PC-3 (cell line): ENCODE results near the gene FAM9C. TPM values are rescaled to one million over a fixed set of nuclear protein-coding genes. Genes with fewer than 3 reads are reported as not detected.

Experiments
- ATAC-seq: fragments of 200-7000 bp; cut with Tn5 transposase; 2 replicates; pipeline ENCODE4 v1.9.1; 2020; ENCODE audit warnings: mild to moderate bottlenecking, moderate library complexity
- BruUV-seq: library from RNA; stranded (reverse); fragments of 400-500 nt; replicated peaks from 2 replicates; lab custom pipeline; 2021; lab: Mats Ljungman, UMichigan
- CTCF ChIA-PET: fragments of 300-600 bp; sonication (Branson Sonifier 250); formaldehyde crosslinking; loops from one replicate; lab custom pipeline; 2022; ENCODE audit warnings: antibody characterized with exemption; lab: Charles Lee
- POLR2A ChIA-PET: fragments of 300-600 bp; sonication (Branson Sonifier 250); formaldehyde crosslinking; loops from one replicate; lab custom pipeline; 2022; ENCODE audit warnings: antibody characterized with exemption; ENCODE audit not compliant: unreplicated experiment; lab: Charles Lee
- DNase-seq: peaks from one replicate; pipeline ENCODE4 v3.0.0-alpha.2; 2015
- H2AFZ ChIP-seq: fragments of 300-600 bp; sonication (generic); 2 replicates; pipeline ENCODE4 v1.6.0; 2016; ENCODE audit warnings: antibody characterized with exemption, low read length
- H3F3A ChIP-seq: fragments of 300-600 bp; sonication (generic); one replicate; pipeline ENCODE4 v1.6.0; 2017; ENCODE audit warnings: antibody characterized with exemption, low read length, control low read depth, mild to moderate bottlenecking; ENCODE audit not compliant: unreplicated experiment
- H3K27ac ChIP-seq: fragments of 300-600 bp; sonication (generic); 2 replicates; pipeline ENCODE4 v1.5.1; 2016; ENCODE audit warnings: mild to moderate bottlenecking, low read length
- H3K27me3 ChIP-seq: fragments of 300-600 bp; sonication (generic); 2 replicates; pipeline ENCODE4 v1.6.1; 2016; ENCODE audit warnings: low read length, mixed read lengths
- H3K36me3 ChIP-seq: fragments of 300-600 bp; sonication (generic); 2 replicates; pipeline ENCODE4 v1.6.1; 2016; ENCODE audit warnings: low read depth, mixed run types, low read length, mixed read lengths
- H3K4me1 ChIP-seq: fragments of 300-600 bp; sonication (generic); 2 replicates; pipeline ENCODE4 v1.5.1; 2016; ENCODE audit warnings: low read length; ENCODE audit not compliant: insufficient read depth
- H3K4me2 ChIP-seq: fragments of 300-600 bp; sonication (generic); 2 replicates; pipeline ENCODE4 v1.6.0; 2016; ENCODE audit warnings: low read length
- H3K4me3 ChIP-seq: fragments of 300-600 bp; sonication (generic); 2 replicates; pipeline ENCODE4 v1.5.1; 2016; ENCODE audit warnings: mild to moderate bottlenecking, low read length, mixed read lengths
- H3K79me2 ChIP-seq: fragments of 300-600 bp; sonication (generic); 2 replicates; pipeline ENCODE4 v1.6.1; 2017; ENCODE audit warnings: low read length, mixed read lengths
- H3K9ac ChIP-seq: fragments of 300-600 bp; sonication (generic); 2 replicates; pipeline ENCODE4 v1.6.0; 2016; ENCODE audit warnings: mild to moderate bottlenecking, low read length
- H3K9me2 ChIP-seq: fragments of 300-600 bp; sonication (generic); replicated peaks from 2 replicates; pipeline ENCODE4 v1.6.1; 2016; ENCODE audit warnings: mixed run types, low read length, mixed read lengths
- H3K9me3 ChIP-seq: fragments of 300-600 bp; sonication (generic); 2 replicates; pipeline ENCODE4 v1.6.1; 2016; ENCODE audit warnings: low read length, mixed read lengths
- H4K20me1 ChIP-seq: fragments of 300-600 bp; sonication (generic); 2 replicates; pipeline ENCODE4 v1.6.1; 2016; ENCODE audit warnings: low read length, mixed read lengths
- CTCF ChIP-seq: fragments of 300-600 bp; sonication (generic); conservative IDR thresholded peaks from 2 replicates; pipeline ENCODE4 v1.5.1; 2017; ENCODE audit warnings: antibody characterized with exemption, low read depth, mild to moderate bottlenecking, low read length
- EZH2 ChIP-seq: fragments of 300-600 bp; sonication (generic); IDR thresholded peaks from one replicate; pipeline ENCODE4 v1.6.1; 2017; ENCODE audit warnings: antibody characterized with exemption, mild to moderate bottlenecking, low read length; ENCODE audit not compliant: unreplicated experiment
- EZH2phosphoT487 ChIP-seq: fragments of 300-600 bp; sonication (generic); IDR thresholded peaks from 2 replicates; pipeline ENCODE4 v1.6.1; 2018; ENCODE audit warnings: mild to moderate bottlenecking, antibody characterized with exemption, low read length, borderline replicate concordance
- intact Hi-C: fragments of 100-400 bp; cut with micrococcal nuclease; formaldehyde crosslinking; loops from 2 replicates; pipeline ENCODE4 v1.9.0; 2023
- total RNA-seq: library from RNA; depleted of rRNA; stranded (reverse); fragments of >200 nt; gene quantifications from 2 replicates; pipeline ENCODE4 v1.2.3, GENCODE V29; 2014

Gene FAM9C
- total RNA-seq, 1 experiment from 2014 or later: not detected

GRCh38 chrX:13076176-13076961, 31.9 kb upstream of the FAM9C start:
- BruUV-seq: no TSS peak
- CTCF ChIA-PET: no interaction called here

GRCh38 chrX:13074297-13075262, 30.2 kb upstream of the FAM9C start:
- H3K9ac ChIP-seq: no peak overlapping the region
- no peaks in the 10 kb centered on the region for H3K27me3 ChIP-seq
- no peaks in the 10 kb centered on the region for H4K20me1 ChIP-seq
- intact Hi-C loops: no loop called here
- CTCF ChIA-PET: no interaction called here
- H3K4me3 ChIP-seq: no peak overlapping the region
- no peaks in the 10 kb centered on the region for H3K9me3 ChIP-seq
- H3K36me3 ChIP-seq: no peaks in the 10 kb centered on the region
- no peak overlapping the region for H2AFZ ChIP-seq
- POLR2A ChIA-PET: interaction anchor here (0.6 kb wide), 1 partner anchor 1042 kb away, joined by 4 read pairs; no protein-coding TSS in a partner anchor
- H3K9me2 ChIP-seq: no peaks in the 10 kb centered on the region
- no peak overlapping the region for H3K27ac ChIP-seq
- no TSS peak for BruUV-seq
- no peaks in the 10 kb centered on the region for H3F3A ChIP-seq
- no peak for ATAC-seq
- no peaks in the 10 kb centered on the region for H3K79me2 ChIP-seq
- TF ChIP-seq EZH2phosphoT487: no peak
- no peak for TF ChIP-seq CTCF
- TF ChIP-seq EZH2: no peak
- H3K4me2 ChIP-seq: no peak overlapping the region
- peaks cover 16% of the 10 kb centered on the region for H3K4me1 ChIP-seq
- DNase-seq: no peak

More at GRCh38 chrX:13076176-13076961, 31.9 kb upstream of the FAM9C start:
- Histone ChIP-seq H3F3A (no peaks in the 10 kb centered on the region), H3K9ac (0 out of 2 replicates have a peak overlapping the region, but pooled peaks have one; percentile 12), H3K4me2 (no peak overlapping the region), H3K36me3 (no peaks in the 10 kb centered on the region), H3K9me3 (no peaks in the 10 kb centered on the region), H3K9me2 (no peaks in the 10 kb centered on the region), H3K4me1 (peaks cover 16% of the 10 kb centered on the region), H3K27me3 (no peaks in the 10 kb centered on the region), H4K20me1 (no peaks in the 10 kb centered on the region), H3K4me3 (no peak overlapping the region), H3K79me2 (no peaks in the 10 kb centered on the region), H2AFZ (no peak overlapping the region), H3K27ac (peak overlapping the region; percentile 58)
- ATAC-seq (peak; percentile 27; the same call in 1 of the 2 replicates), DNase-seq (peak; percentile 52)
- POLR2A ChIA-PET: no interaction called here
- TF ChIP-seq EZH2phosphoT487 (no peak), EZH2 (no peak), CTCF (no peak)
- intact Hi-C loops: no loop called here
